ENCODE results near the gene GSK3B.

DNA sequence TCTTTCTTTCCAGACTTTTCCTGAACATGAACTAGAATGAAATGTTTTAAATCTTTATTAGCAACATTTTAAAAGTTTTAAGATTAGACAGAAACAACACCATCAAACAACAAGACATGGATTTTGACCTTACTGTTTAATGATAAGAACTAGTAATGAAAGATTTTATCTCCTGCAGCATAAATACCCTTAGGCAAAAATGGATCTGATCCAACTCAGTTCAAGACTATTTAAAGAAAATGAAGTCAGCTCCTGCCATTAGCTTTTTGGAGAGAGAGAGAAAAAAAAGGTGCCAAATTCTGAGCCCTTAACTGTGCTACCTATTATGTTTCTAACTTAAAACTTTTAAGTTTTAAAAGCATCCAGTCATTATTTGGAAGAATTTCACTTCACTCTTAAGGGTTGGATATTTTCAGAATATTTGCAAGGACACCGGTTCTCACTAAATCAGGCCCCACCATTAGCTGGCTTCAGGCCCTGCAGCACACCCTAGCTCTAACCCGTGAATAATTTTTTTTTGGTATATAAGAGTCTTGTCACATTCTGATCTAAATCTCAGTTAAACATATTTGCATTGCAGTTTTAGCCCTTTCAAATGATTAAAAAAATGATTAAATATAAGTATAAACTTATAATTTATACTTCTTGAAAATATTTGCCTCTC is 252.3 kb downstream of the GSK3B start:
- TF ChIP-seq EP300 (IDR thresholded peaks at IDR 0.05) (no peak), POLR2A (IDR thresholded peaks at IDR 0.05) (no peak)

Measured in stomach (tissue), 4 donors.